HEK293 (cell line): Measurements from ENCODE around the gene SLC44A1.
A peak's percentile ranks its signal among the peaks of the same experiment; 100 is the strongest.

ENCODE experiments used
- CTCF ChIA-PET: fragments of 350-600 bp; formaldehyde crosslinking; extraction: SDS; loops from one replicate; lab custom pipeline; 2021; ENCODE audit warnings: antibody characterized with exemption; lab: Yijun Ruan, JAX
- POLR2A ChIA-PET: fragments of 300-600 bp; formaldehyde crosslinking; extraction: SDS; loops from one replicate; lab custom pipeline; 2020; ENCODE audit warnings: antibody characterized with exemption, inconsistent platforms; lab: Yijun Ruan, JAX
- H3K27ac ChIP-seq: fragments of 200-500 bp; sonication (Bioruptor generic); 2 replicates; pipeline ENCODE4 v1.5.1; 2014; ENCODE audit warnings: low read depth, low read length, control low read depth, inconsistent platforms; ENCODE audit errors: extremely low read depth
- H3K36me3 ChIP-seq, 2 experiments: fragments of 200-500 bp in 1 of 2; sonication (Bioruptor generic) in 1 of 2; 1 replicate in 1 of 2; 2 replicates in 1 of 2; pipeline ENCODE4 v1.5.1; 2014 to 2017; ENCODE audit warnings: inconsistent platforms in 2 of 2, low read length in 2 of 2; ENCODE audit not compliant: control insufficient read depth in 2 of 2, insufficient read depth in 1 of 2
- H3K4me1 ChIP-seq: fragments of 200-500 bp; sonication (Bioruptor generic); 2 replicates; pipeline ENCODE4 v1.5.1; 2014; ENCODE audit warnings: mild to moderate bottlenecking, low read length, inconsistent platforms; ENCODE audit not compliant: control insufficient read depth, insufficient read depth
- H3K4me3 ChIP-seq: 2 replicates; pipeline ENCODE4 v1.5.1; 2011; ENCODE audit warnings: low read depth, mild to moderate bottlenecking, control low read depth, low read length, moderate library complexity
- H3K9me3 ChIP-seq: fragments of 200-500 bp; sonication (Bioruptor generic); 2 replicates; pipeline ENCODE4 v1.5.1; 2014; ENCODE audit warnings: low read depth, low read length, inconsistent platforms; ENCODE audit not compliant: control insufficient read depth, insufficient read depth
- BCL11B ChIP-seq: fragments of 450-650 bp; formaldehyde crosslinking; IDR thresholded peaks from 2 replicates; pipeline ENCODE4 v1.5.1; 2016; ENCODE audit warnings: low read depth, missing biosample characterization, missing genetic modification characterization
- KLF16 ChIP-seq: fragments of 450-650 bp; formaldehyde crosslinking; IDR thresholded peaks from 2 replicates; pipeline ENCODE4 v1.5.1; 2017; ENCODE audit warnings: missing biosample characterization, missing genetic modification characterization
- OSR2 ChIP-seq: fragments of 450-650 bp; formaldehyde crosslinking; IDR thresholded peaks from 2 replicates; pipeline ENCODE4 v1.5.1; 2016; ENCODE audit warnings: missing biosample characterization, missing genetic modification characterization
- PRDM6 ChIP-seq: fragments of 450-650 bp; formaldehyde crosslinking; IDR thresholded peaks from 2 replicates; pipeline ENCODE4 v1.5.1; 2017; ENCODE audit warnings: missing biosample characterization, missing genetic modification characterization
- SP7 ChIP-seq: fragments of 450-650 bp; formaldehyde crosslinking; IDR thresholded peaks from 2 replicates; pipeline ENCODE4 v1.5.1; 2016; ENCODE audit warnings: missing biosample characterization, missing genetic modification characterization
- ZBTB8A ChIP-seq: fragments of 450-650 bp; formaldehyde crosslinking; IDR thresholded peaks from 2 replicates; pipeline ENCODE4 v1.5.1; 2016; ENCODE audit warnings: missing biosample characterization, missing genetic modification characterization
- ZNF146 ChIP-seq: fragments of 450-650 bp; formaldehyde crosslinking; IDR thresholded peaks from 2 replicates; pipeline ENCODE4 v1.5.1; 2016; ENCODE audit warnings: missing biosample characterization, missing genetic modification characterization
- ZNF174 ChIP-seq: fragments of 450-650 bp; formaldehyde crosslinking; IDR thresholded peaks from 2 replicates; pipeline ENCODE4 v1.5.0; 2017; ENCODE audit warnings: missing biosample characterization, mild to moderate bottlenecking, missing genetic modification characterization
- ZNF2 ChIP-seq: fragments of 450-650 bp; formaldehyde crosslinking; IDR thresholded peaks from 2 replicates; pipeline ENCODE4 v1.5.1; 2016; ENCODE audit warnings: missing biosample characterization, missing genetic modification characterization
- ZNF366 ChIP-seq: fragments of 450-650 bp; formaldehyde crosslinking; conservative IDR thresholded peaks from 2 replicates; pipeline ENCODE4 v1.5.1; 2016; ENCODE audit warnings: missing biosample characterization, missing genetic modification characterization
- ZNF610 ChIP-seq: fragments of 450-650 bp; formaldehyde crosslinking; IDR thresholded peaks from 2 replicates; pipeline ENCODE4 v1.5.1; 2016; ENCODE audit warnings: missing biosample characterization, missing genetic modification characterization, borderline replicate concordance
- ZNF626 ChIP-seq: fragments of 450-650 bp; sonication (Bioruptor Pico); formaldehyde crosslinking; IDR thresholded peaks from 2 replicates; pipeline ENCODE4 v1.5.1; 2018; ENCODE audit warnings: missing biosample characterization, missing genetic modification characterization, inconsistent platforms
- TF ChIP-seq, protein P1 (sequence below): fragments of 450-650 bp; formaldehyde crosslinking; IDR thresholded peaks from 2 replicates; pipeline ENCODE4 v1.5.1; 2017; ENCODE audit warnings: missing biosample characterization, missing genetic modification characterization
- TF ChIP-seq, protein P2 (sequence below): fragments of 450-650 bp; formaldehyde crosslinking; IDR thresholded peaks from 2 replicates; pipeline ENCODE4 v1.5.1; 2016; ENCODE audit warnings: missing biosample characterization, missing genetic modification characterization

Gene SLC44A1

GRCh38 chr9:105286098-105286497 lies 41.6 kb downstream of the SLC44A1 start:
- H3K9me3 ChIP-seq: no peaks in the 10 kb centered on the region
- no peak overlapping the region for H3K27ac ChIP-seq
- ChIA-PET CTCF (interaction anchor here (0.9 kb wide), 1 partner anchor 14 kb away, joined by 4 read pairs; no protein-coding TSS in a partner anchor), POLR2A (no interaction called here)
- 0 out of 2 replicates have a peak, but pooled peaks cover under 1% of the 10 kb centered on the region for H3K4me1 ChIP-seq
- no peak overlapping the region for H3K4me3 ChIP-seq
- no peaks in the 10 kb centered on the region for H3K36me3 ChIP-seq
- no peak for TF ChIP-seq ZBTB8A (tag by site-specific recombination)
- TF ChIP-seq ZNF174 (tag by site-specific recombination): no peak
- TF ChIP-seq ZNF2: no peak
- TF ChIP-seq ZNF146: no peak
- no peak for TF ChIP-seq KLF16 (tag by site-specific recombination)
- no peak for TF ChIP-seq BCL11B (tag by site-specific recombination)

- ChIA-PET CTCF (interaction anchor here (1.1 kb wide), 1 partner anchor 102 kb away, joined by 5 read pairs; no protein-coding TSS in a partner anchor), POLR2A (no interaction called here)
- Histone ChIP-seq H3K36me3 (no peaks in the 10 kb centered on the region), H3K9me3 (no peaks in the 10 kb centered on the region), H3K27ac (no peak overlapping the region), H3K4me1 (0 out of 2 replicates have a peak, but pooled peaks cover 3% of the 10 kb centered on the region), H3K4me3 (no peak overlapping the region)
- TF ChIP-seq, protein P1, sequence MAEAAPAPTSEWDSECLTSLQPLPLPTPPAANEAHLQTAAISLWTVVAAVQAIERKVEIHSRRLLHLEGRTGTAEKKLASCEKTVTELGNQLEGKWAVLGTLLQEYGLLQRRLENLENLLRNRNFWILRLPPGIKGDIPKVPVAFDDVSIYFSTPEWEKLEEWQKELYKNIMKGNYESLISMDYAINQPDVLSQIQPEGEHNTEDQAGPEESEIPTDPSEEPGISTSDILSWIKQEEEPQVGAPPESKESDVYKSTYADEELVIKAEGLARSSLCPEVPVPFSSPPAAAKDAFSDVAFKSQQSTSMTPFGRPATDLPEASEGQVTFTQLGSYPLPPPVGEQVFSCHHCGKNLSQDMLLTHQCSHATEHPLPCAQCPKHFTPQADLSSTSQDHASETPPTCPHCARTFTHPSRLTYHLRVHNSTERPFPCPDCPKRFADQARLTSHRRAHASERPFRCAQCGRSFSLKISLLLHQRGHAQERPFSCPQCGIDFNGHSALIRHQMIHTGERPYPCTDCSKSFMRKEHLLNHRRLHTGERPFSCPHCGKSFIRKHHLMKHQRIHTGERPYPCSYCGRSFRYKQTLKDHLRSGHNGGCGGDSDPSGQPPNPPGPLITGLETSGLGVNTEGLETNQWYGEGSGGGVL (tag by site-specific recombination): no peak
- TF ChIP-seq PRDM6 (tag by site-specific recombination) (0 out of 2 replicates have a peak, but pooled peaks have one; percentile 9), OSR2 (no peak), BCL11B (tag by site-specific recombination) (no peak), ZNF366 (tag by site-specific recombination) (no peak), ZNF626 (no peak)
- TF ChIP-seq, protein P2, sequence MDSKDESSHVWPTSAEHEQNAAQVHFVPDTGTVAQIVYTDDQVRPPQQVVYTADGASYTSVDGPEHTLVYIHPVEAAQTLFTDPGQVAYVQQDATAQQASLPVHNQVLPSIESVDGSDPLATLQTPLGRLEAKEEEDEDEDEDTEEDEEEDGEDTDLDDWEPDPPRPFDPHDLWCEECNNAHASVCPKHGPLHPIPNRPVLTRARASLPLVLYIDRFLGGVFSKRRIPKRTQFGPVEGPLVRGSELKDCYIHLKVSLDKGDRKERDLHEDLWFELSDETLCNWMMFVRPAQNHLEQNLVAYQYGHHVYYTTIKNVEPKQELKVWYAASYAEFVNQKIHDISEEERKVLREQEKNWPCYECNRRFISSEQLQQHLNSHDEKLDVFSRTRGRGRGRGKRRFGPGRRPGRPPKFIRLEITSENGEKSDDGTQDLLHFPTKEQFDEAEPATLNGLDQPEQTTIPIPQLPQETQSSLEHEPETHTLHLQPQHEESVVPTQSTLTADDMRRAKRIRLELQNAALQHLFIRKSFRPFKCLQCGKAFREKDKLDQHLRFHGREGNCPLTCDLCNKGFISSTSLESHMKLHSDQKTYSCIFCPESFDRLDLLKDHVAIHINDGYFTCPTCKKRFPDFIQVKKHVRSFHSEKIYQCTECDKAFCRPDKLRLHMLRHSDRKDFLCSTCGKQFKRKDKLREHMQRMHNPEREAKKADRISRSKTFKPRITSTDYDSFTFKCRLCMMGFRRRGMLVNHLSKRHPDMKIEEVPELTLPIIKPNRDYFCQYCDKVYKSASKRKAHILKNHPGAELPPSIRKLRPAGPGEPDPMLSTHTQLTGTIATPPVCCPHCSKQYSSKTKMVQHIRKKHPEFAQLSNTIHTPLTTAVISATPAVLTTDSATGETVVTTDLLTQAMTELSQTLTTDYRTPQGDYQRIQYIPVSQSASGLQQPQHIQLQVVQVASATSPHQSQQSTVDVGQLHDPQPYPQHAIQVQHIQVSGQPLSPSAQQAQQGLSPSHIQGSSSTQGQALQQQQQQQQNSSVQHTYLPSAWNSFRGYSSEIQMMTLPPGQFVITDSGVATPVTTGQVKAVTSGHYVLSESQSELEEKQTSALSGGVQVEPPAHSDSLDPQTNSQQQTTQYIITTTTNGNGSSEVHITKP (tag by site-specific recombination): no peak
Observed at GRCh38 chr9:105289305-105289704, 44.9 kb downstream of the SLC44A1 start.

GRCh38 chr9:105290418-105290817 lies 46.0 kb downstream of the SLC44A1 start:
- peaks cover 3% of the 10 kb centered on the region; the same call in 1 of the 2 replicates for H3K4me1 ChIP-seq
- H3K9me3 ChIP-seq: no peaks in the 10 kb centered on the region
- no peak overlapping the region for H3K4me3 ChIP-seq
- no peak overlapping the region for H3K27ac ChIP-seq
- ChIA-PET POLR2A (no interaction called here), CTCF (interaction anchor here (0.9 kb wide), 1 partner anchor 34 kb away, joined by 3 read pairs; no protein-coding TSS in a partner anchor)
- TF ChIP-seq ZNF610 (tag by site-specific recombination) (no peak), SP7 (tag by site-specific recombination) (0 out of 2 replicates have a peak, but pooled peaks have one; percentile 45)
- H3K36me3 ChIP-seq: no peaks in the 10 kb centered on the region
